Measurements from ENCODE around the gene PADI2. TPM values are rescaled to one million over a fixed set of nuclear protein-coding genes. Genes with fewer than 3 reads are reported as not detected.

PADI2 gene
- total and polyA plus RNA-seq, 2 of the 8 experiments (the other 6 are each of a cell fraction or from before 2014, with no cell fraction given), result 1.6 to 7.5 TPM

DNA sequence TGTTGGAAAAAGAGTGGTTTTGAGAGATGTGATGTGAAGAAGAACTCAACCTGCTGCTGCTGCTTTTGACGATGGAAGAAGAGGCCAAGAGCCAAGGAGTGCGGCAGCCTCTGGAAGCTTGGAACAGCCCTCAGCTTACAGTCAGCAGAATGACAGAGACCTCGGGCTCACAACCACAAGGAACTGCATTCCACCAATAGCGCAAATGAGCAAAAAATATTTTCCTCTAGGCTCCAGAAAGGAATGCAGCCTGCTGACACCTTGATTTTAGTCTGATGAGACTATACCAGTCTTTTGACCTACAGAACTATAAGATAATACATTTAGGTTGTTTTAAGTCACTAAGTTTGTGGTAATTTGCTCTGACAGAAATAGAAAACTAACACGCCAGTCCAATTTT, 75.6 kb downstream of the PADI2 start:
- Histone ChIP-seq H3K4ac (replicated peaks; ENCODE audit: insufficient read length, low read depth, low read length) (no peak overlapping the region), H2BK5ac (ENCODE audit: low read depth, low read length) (no peak overlapping the region), H2BK120ac (replicated peaks; ENCODE audit: low read depth, low read length) (no peak overlapping the region), H3K56ac (replicated peaks; ENCODE audit: insufficient read length, low read depth, low read length) (no peak overlapping the region), H3K36me3 (ENCODE audit: control insufficient read depth in 2 of 4, insufficient read depth in 4 of 4, low read length in 3 of 4) (peaks cover 10 to 45% (median 15%) of the 10 kb centered on the region in 4 experiments), H3K9ac (replicated peaks in 1 of 4; ENCODE audit: extremely low read depth in 1 of 4, low read depth in 3 of 4, low read length in 3 of 4) (no peak overlapping the region), H2BK20ac (ENCODE audit: low read length) (no peak overlapping the region), H4K20me1 (replicated peaks in 1 of 2; ENCODE audit: control insufficient read depth in 1 of 2, insufficient read depth in 2 of 2, low read length in 2 of 2) (peaks cover 0 to 3% of the 10 kb centered on the region in 2 experiments), H3K18ac (ENCODE audit: extremely low read depth, low read length) (no peak overlapping the region), H2BK15ac (ENCODE audit: low read length) (no peak overlapping the region), H3K27ac (ENCODE audit: low read depth, low read length) (no peak overlapping the region), H2BK12ac (ENCODE audit: low read depth, low read length) (no peak overlapping the region), H3K4me3 (ENCODE audit: extremely low read depth in 1 of 4, insufficient read depth in 2 of 4, low read depth in 3 of 4, low read length in 4 of 4) (no peak overlapping the region), H2AFZ (ENCODE audit: low read length) (no peak overlapping the region), H2AK5ac (ENCODE audit: low read depth, low read length) (no peak overlapping the region), H4K91ac (replicated peaks; ENCODE audit: insufficient read length, low read length) (no peak overlapping the region), H4K8ac (ENCODE audit: extremely low read depth, insufficient read depth, low read length) (no peak overlapping the region), H3K79me1 (ENCODE audit: low read depth, low read length) (no peaks in the 10 kb centered on the region), H3K9me3 (ENCODE audit: insufficient read depth in 2 of 2, low read depth in 1 of 2, low read length in 1 of 2) (no peaks in the 10 kb centered on the region), H4K5ac (ENCODE audit: insufficient read length, low read depth, low read length) (no peak overlapping the region), H3K4me1 (replicated peaks in 1 of 4; ENCODE audit: control insufficient read depth in 3 of 4, insufficient read depth in 4 of 4, low read length in 3 of 4) (no peaks in the 10 kb centered on the region), H3K14ac (ENCODE audit: insufficient read length) (no peak overlapping the region), H3K4me2 (ENCODE audit: insufficient read depth in 1 of 2, low read depth in 2 of 2, low read length in 2 of 2) (no peak overlapping the region), H3K23ac (ENCODE audit: insufficient read length) (no peak overlapping the region), H3K79me2 (ENCODE audit: control insufficient read depth in 1 of 2, insufficient read depth in 2 of 2, low read length in 2 of 2) (peaks cover 0 to 9% of the 10 kb centered on the region in 2 experiments; a peak in 1 of 4 replicates), H3K23me2 (ENCODE audit: low read depth, low read length) (no peaks in the 10 kb centered on the region), H3K27me3 (replicated peaks in 1 of 4; ENCODE audit: control insufficient read depth in 3 of 4, extremely low read depth in 1 of 4, insufficient read depth in 3 of 4, low read length in 3 of 4) (no peaks in the 10 kb centered on the region)
- POLR2A ChIA-PET (ENCODE audit: partially characterized antibody), result no interaction called here
- 74% methylated on average over 5 of the region's 5 CpGs; no CpG with 5 or more reads in 1 of the 2 experiments for WGBS, 2 experiments (ENCODE audit: extremely low coverage in 1 of 2, insufficient coverage in 1 of 2, insufficient read length in 1 of 2, insufficient replicate concordance in 2 of 2, low coverage in 1 of 2, low lambda C conversion rate in 2 of 2, missing lambda C conversion rate in 1 of 2)
- no peak for FAIRE-seq
- DNase-seq (ENCODE audit: low read depth in 1 of 2, low spot score in 2 of 2), result no peak
- TF ChIP-seq EZH2 (IDR thresholded peaks at IDR 0.05; ENCODE audit: low read depth, low read length, severe bottlenecking) (no peak), SP1 (IDR thresholded peaks at IDR 0.05; ENCODE audit: low read depth, low read length) (no peak), CHD1 (IDR thresholded peaks at IDR 0.05; ENCODE audit: low read depth, low read length) (no peak), CTBP2 (IDR thresholded peaks at IDR 0.05; ENCODE audit: borderline replicate concordance, insufficient read depth, insufficient read length, low read length) (no peak), BACH1 (IDR thresholded peaks at IDR 0.05; ENCODE audit: low read length) (no peak), CREB1 (IDR thresholded peaks at IDR 0.05) (no peak)
- CTCF ChIA-PET (ENCODE audit: partially characterized antibody), result interaction anchor here (1.0 to 6.3 kb wide), 8 partner anchors 10 to 97 kb away, joined by 3 to 95 read pairs (median 11); no protein-coding TSS in a partner anchor
